HG02571 (cell line): ENCODE data around the gene STIP1.

Experiments
- ATAC-seq: cut with Tn5 transposase; IDR thresholded peaks from one replicate; pipeline ENCODE4 v1.9.1; 2021; ENCODE audit warnings: mild to moderate bottlenecking, moderate library complexity; ENCODE audit not compliant: unreplicated experiment

Gene STIP1

GRCh38 chr11:64234647-64235379, 48.8 kb downstream of the STIP1 start:
- no peak for ATAC-seq

DNA sequence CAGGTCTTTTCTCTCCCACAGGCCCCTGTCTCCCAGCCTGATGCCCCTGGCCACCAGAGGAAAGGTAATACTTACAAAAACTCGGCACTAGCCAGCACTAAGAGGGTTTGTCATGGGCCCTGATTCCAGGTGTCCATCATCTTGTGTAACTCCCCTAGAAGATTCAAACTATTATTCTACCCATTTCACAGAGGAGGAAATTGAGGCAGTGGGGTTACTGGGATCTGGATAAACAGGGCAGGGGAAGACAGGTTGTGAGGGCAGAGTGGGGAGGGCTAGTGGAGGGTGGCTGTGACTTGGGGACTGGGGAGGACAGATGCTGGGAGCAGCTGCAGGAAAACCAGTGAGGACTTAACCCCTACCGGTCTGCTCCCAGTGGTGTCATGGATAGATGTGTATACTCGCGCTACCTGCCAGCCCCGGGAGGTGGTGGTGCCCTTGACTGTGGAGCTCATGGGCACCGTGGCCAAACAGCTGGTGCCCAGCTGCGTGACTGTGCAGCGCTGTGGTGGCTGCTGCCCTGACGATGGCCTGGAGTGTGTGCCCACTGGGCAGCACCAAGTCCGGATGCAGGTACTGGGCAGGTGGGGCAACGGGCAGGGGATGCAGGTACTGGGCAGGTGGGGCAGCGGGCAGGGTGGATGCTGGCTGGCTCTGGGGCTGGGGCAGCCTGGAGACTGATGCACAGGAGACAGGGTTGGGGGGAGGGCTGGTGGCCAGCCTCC, 49.6 kb downstream of the STIP1 start:
- no peak for ATAC-seq

- no peak for ATAC-seq
These were observed 51.5 kb downstream of the STIP1 start for GRCh38 chr11:64237484-64237951.

DNA sequence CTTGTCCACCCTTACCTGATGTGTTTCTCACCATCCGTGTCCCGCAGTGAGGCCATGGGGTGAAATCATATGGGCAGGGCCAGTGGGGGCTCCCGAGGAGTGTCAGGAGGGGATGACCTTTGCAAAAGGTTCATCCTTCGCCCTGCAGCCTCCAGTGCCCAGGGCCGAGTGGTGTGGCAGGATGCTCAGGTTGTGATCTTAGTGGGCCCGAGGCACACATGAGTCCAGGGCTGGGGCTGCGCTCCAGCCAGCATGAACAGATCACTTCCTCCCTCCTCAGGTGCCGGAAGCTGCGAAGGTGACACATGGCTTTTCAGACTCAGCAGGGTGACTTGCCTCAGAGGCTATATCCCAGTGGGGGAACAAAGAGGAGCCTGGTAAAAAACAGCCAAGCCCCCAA, 52.1 kb downstream of the STIP1 start:
- no peak for ATAC-seq

GRCh38 chr11:64238999-64239398, 53.0 kb downstream of the STIP1 start:
- ATAC-seq: no peak

GRCh38 chr11:64239662-64240434, 53.9 kb downstream of the STIP1 start:
- no peak for ATAC-seq

GRCh38 chr11:64240435-64241240, 54.7 kb downstream of the STIP1 start, which contains the start of gene FKBP2:
Gene FKBP2 (plus strand): TSS chr11:64241095. CDS start chr11:64242388, 1,293 bp downstream.
- peak; percentile 49 for ATAC-seq

- peak; percentile 67 for ATAC-seq
These were observed 55.2 kb downstream of the STIP1 start for GRCh38 chr11:64241241-64241490.

DNA sequence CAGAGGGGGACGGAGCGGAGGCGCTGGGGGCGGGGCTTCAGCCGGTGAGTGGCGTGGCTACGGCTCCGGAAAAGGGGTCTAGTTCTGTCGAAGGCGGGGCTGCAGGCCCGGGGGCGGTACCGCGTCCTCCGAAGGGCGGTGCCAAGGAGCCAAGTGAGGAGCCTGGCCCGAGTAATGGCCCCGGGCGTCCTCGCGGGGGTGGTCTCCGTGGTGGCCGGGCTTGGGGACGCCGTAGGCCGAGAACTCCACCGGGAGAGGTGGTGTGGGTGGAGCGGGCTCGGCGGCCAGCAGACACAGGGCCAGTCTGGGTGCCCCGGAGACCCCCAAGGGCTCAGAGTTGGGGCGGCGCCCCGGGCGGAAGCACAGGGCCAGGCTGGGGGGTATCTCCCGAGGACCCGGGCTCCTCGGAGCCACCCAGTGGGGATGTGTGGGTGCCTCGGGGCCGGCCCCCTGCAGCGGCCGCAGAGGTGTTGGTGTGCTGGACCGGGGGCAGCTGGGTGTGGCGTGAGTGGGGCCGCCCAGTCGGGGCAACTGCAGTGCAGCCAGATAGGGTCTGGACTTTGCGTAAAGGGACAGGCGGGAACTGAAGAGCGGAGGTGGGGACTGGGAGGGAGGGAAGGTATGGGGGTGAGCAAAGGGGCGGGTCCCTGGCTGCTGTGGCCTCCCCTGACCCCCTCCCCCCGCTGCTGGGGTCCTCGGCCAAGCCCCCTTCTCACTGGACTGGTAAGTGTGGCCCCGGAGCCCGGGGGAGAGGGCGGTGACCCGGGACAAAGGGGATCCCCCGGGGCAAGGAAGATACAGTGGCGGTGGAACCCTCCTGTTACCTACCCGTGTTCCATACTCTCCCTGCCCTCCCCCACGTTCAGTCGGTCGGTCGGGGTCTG, 55.8 kb downstream of the STIP1 start:
- peak; percentile 47 for ATAC-seq

DNA sequence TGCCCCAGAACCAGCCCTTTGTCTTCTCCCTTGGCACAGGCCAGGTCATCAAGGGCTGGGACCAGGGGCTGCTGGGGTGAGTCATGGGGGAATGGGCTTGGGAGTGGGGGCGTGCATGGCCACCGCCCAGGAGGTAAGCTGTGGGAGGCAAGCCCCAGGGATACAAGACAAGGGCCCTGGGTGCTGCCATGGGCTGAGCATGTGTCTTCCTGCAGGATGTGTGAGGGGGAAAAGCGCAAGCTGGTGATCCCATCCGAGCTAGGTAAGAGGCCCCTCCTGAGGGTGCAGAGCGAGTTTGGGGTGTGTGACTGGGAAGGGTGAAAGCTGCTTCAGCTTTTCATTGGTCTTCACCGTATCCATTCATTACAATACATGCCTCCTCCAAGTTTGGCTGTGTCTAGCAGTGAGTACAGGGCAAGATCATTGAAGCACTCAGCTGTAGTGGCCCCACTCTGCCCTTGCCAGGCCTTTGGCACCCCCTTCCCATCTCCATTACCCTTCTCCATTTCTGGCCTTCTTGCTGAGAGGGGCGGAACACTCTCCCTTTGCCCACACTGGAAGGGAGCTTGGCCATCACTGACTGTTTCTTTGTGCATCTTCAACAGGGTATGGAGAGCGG, 57.4 kb downstream of the STIP1 start:
- ATAC-seq: no peak

DNA sequence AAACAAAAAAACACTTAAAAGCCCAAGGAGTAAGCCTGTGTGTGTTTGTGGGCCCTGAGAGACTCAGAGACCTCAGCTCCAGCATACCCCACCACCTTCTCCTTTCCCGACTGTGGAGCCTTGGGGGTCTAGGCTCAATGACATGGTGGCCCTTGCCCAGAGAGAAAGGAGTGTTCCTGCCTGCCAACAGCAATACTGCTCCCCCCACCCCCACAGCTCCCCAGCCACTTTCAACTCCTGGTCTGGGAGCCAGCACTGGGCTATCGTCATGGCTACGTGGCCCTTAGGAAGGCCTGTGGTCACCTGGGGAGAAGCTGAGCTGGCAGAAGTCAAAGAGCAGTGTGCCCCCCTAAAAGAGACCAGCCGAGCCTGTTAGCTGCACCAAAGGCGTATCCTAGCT, 58.1 kb downstream of the STIP1 start:
- ATAC-seq: no peak

- ATAC-seq: no peak
These were observed 59.0 kb downstream of the STIP1 start for GRCh38 chr11:64244966-64245365.

- no peak for ATAC-seq
These were observed 59.4 kb downstream of the STIP1 start for GRCh38 chr11:64245401-64245796.

DNA sequence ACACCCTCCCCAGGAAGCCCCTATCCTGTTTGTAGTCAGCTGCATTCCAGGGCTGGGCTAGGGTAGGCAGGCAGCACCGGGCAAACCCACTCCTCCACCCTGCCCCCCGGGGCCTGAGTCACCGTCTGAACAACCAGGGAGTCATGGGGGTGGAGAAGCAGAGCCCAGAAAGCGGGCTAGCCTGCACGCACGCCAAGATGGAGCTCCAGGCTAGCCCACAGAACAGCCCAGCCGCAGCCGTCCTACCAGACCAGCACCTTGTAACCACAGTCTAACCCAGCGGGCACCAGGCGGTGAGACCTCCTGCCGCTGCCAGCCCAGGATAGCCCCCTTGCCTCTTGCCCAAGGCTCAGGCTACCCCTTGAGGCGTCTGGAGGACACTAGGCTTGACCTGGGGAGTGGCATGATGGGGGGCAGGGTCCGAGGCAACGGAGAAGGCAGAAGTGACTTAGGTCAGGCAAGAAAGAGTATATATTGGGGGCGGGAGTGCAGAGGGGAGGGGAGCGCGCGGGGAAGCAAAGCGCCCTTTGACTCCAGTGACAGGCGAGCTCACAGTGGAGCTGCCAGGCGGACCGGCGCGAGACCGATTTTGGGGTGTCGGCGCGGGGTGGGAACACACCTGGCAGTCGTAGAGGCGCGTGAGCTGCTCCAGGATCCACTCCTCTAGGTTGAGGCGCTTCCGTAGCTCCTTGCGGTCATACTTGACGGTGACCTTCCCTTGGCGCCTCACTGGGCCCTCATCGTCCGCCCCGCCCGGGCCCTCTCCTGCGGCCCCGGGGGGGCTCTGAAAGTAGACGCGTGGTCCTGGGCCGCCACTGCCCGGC, 60.0 kb downstream of the STIP1 start:
- no peak for ATAC-seq

GRCh38 chr11:64246621-64246870, 60.6 kb downstream of the STIP1 start:
- peak; percentile 7 for ATAC-seq

DNA sequence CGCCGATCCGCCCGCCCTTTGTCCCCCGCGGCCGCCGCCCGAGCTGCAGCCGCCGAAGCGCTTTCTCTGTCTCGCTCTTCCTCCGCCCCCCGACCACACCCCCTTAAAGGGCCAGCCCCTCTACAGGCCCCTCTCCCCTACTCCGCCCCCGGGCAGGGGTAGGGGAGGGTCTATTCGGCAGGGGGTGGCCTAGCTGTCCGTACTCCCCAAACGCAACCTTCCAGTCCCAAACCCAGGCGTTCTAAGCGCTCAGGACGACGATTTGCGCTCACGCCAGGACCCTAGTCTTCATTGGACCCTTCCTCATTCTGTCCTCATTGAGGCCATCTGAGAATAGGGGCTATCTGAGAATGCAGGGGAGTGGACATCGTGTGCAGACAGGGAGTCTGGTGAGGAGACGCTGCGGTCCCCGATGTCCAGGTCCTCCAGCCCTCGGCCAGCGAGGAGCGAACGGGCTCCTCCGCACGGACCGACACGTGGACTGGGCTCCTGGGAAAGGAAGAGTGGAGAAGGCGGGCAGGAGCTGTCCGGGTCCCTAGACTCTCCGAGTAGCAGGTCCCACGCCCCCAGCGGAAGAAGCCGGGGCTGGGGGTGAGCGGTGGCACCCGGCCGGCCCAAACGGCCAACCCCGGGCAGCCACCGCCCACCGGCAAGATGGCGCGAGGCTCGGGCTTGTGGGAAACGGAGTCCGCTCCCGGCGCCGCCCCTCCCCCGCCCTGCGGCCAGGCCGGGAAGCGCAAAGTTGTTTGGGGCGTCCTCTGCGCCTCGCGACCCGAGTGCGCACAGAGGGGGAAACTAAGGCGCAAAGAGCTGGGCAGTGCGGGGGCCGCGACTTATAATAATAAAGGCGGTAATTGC, 61.1 kb downstream of the STIP1 start, which contains the start of gene PPP1R14B:
Gene PPP1R14B, minus strand, starts transcription at position 73 of the 858 bp plus-strand sequence. CDS start 270 bp downstream, outside the sequence.
- ATAC-seq: peak; percentile 32

DNA sequence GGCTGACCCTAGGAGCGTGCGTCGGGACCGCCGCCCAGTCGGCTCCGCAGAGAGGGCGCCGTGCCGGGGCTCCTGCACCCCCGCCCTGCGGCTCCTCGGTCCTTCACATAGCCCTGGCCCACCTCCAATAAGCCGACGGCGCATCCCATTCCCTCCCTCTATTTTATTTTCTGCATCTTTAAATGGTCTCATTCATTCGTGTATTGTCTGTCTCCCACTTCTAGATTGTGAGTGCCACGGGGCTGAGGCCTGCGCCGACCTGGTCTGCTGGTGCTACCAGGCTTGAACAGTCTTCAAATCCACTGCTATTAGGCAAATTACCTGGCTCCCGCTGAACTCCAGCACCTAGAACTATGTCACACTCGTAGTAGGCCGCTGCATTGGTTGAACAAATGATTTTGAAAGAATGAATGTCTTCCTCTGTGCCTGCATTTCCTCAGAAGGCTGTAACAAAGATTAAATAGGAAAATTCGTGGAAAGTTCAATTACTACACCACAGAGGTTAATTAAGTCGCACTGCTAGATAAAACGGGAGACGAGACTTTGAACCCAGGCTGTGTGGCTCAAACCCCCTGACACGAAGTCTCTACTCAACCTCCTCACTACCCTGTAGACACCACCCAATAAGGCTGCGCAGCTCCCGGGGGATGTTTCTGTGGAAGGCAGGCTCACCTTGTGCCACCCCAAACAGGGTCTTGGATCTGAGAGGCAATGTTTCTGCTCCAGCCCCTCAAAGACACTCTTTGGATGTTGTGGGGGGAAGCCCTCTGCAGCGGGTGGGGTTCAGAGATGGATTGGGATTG, 62.0 kb downstream of the STIP1 start:
- no peak for ATAC-seq
